Endothelial cell of hepatic sinusoid (primary cell): ENCODE data around the gene SINHCAF.
"Not testable (repeated sequence)": the region's sequence is repeated elsewhere in the genome, so short reads cannot be mapped to it uniquely, and the experiment has no call there.

Experiments
- in situ Hi-C: cut with HindIII; loops from 2 replicates; pipeline ENCODE4 v1.10.0; 2017; ENCODE audit warnings: low sequenced_read_pairs

The SINHCAF gene

DNA sequence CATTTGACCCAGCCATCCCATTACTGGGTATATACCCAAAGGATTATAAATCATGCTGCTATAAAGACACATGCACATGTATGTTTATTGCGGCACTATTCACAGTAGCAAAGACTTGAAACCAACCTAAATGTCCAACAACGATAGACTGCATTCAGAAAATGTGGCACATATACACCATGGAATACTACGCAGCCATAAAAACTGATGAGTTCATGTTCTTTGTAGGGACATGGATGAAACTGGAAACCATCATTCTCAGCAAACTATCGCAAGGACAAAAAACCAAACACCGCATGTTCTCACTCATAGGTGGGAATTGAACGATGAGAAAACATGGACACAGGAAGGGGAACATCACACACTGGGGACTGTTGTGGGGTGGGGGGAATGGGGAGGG is 52.2 kb downstream of the SINHCAF start:
- in situ Hi-C loops: not testable (repeated sequence)

DNA sequence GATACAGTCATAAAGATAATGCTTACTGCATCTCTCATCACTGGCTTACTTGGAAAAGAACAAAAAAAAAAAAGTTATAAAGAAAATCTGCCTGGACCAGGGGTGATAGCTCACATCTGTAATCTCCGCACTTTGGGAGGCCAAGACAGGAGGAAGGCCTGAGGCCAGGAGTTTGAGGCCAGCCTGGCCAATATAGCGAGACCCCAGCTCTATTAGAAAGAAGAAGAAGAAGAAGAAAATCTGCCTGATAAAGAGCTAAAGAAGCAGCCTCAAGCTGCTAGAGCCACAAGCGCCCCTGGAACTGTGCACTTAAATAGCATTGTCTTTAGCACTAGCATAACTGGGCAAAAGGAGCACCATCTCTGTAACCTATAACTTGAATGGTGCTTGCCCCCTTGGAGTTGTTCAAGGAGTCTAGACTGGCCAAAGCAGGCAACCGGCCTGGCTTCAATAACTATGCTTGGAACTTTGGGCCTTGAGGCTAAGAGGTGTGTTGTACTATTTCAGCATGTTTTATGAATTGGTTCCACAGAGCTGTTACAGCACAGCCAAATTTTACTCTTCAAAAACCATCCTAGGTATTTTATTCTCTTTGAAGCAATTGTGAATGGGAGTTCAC is 53.2 kb downstream of the SINHCAF start:
- in situ Hi-C loops: no loop called here

DNA sequence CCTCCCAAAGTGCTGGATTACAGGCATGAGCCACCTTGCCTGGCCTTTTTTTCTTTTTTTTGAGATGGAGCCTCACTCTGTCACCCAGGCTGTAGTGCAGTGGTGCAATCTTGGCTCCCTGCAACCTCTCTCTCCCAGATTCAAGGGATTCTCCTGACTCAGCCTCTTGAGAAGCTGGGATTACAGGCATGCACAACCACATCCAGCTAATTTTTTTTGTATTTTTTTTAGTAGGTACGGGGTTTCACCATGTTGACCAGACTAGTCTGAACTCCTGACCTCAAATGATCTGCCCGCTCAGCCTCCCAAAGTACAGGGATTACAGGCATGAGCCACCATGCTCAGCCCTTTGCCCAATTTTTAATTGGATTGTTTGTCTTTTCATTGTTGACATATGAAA is 58.0 kb downstream of the SINHCAF start:
- in situ Hi-C loops: no loop called here

DNA sequence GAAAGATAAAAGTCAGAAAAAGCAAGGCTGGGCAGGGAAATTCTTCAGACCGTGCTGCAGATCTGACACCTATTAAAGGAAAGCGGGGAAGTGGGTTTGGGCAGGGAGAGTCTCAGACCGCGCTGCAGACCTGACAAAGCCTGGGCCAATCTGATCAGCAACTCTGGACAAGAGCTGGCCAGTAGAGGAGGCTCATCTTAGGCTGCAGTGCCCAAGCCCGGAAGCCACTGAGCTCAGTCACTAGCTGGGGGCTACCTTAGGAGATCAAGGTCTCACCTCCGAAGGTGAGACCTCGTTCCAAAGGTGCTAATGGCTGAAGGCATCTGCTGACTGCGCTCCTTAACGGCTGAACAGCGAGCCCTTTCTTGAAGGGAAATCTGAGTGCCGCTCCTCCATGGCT is 60.2 kb downstream of the SINHCAF start:
- in situ Hi-C loops: no loop called here

DNA sequence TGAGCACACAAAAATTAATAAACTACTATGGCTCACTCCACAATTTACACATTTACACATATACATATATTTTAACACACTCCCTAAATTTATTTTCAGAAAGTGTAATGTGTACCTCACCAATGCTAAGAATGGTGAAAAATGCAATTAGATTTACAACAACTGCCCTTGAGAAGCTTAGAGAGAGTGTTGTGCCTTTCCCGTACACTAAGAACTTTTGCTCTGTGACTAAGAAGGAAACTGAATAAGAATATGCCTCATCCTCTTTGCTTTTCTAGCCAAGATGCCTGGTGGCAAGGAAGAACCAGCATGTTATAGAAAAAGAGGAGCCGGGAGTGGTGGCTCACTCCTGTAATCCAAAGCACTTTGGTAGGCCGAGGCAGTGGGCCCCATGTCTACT is 62.3 kb downstream of the SINHCAF start:
- in situ Hi-C loops: no loop called here

DNA sequence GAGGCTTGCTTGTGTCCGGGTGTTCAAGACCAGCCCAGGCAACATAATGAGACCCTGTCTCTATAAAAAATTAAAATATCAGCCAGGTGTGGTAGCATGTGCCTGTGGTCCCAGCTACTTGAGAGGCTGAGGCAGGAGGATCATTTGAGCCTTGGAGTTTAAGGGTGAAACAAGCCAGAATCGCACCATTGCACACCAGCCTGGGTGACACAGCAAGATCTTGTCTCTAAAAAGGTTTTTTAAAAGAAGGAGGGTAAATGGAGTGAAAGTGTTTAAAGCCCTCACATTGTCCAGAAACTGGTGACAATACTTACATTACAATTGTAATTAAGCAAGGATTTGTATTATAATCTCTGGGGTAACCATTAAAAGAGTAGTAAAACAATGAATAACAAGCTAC is 64.2 kb downstream of the SINHCAF start:
- in situ Hi-C loops: no loop called here

DNA sequence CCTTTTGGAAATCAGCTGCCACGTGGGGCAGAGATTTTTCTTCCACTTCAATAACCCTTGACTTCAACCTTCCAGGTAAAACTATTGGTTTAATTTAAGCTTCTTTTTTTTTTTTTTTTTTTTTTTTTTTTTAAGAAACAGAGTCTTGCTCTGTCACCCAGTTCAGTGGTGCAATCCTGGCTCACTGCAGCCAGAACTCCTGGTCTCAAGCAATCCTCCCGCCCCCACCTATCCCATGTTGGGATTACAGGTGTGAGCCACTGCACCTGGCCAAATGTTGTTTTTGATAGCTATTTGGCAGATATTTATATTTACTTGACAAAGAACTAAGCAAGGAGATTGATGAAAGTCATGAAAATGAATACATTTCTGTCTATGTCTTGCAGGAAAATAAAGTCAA is 65.1 kb downstream of the SINHCAF start:
- in situ Hi-C loops: no loop called here

DNA sequence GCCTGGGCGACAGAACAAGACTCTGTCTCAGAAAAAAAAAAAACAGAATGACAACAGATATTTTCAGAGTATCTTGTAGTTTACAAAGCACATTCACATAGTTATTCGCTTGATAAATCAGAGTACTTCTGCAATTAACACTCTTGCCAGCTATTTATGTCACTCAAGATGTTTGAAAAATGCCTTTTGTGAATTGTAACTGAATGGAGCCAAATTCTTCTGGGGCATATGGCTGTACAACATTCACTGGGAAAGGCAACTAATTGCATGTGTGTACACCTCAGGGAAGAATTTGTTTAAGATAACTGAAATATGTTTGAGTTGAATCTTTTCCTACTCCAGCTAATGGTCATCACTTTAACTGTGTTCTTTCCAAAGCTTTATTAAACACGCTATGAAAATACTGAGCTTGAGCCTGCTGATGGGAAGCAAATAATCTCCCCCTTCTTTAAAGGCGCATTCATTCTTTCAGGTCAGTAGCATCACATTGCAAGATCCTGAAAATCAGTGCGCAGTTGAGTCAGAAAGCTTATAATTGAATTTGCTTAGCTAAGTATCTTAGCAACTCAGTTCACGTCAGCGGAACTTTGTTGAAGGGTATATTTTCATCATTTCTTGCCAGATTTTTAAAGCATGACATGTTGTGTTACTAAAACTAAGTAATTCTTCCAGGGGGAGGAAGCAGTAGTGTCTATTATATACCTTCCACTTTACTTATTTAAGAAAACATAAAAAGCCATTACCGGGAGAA is 66.6 kb downstream of the SINHCAF start:
- in situ Hi-C loops: no loop called here

DNA sequence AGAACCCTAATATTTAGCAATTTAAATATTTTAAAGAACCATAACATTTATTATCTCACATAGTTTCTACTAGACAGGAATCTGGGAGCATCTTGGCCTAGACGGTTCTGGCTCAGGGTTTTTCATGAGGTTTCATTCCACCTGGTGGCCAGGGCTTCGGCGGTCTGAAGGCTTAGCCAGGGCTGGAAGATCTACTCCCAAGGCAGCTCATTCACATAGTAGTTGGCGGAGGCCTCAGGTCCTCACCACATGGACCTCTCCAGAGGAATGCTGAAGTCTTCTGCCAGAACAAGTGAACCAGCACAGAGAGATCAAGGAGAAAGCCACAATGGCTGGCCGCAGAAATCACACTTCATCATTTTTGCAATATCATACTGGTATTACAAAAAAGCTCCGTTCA is 68.2 kb downstream of the SINHCAF start:
- in situ Hi-C loops: no loop called here

DNA sequence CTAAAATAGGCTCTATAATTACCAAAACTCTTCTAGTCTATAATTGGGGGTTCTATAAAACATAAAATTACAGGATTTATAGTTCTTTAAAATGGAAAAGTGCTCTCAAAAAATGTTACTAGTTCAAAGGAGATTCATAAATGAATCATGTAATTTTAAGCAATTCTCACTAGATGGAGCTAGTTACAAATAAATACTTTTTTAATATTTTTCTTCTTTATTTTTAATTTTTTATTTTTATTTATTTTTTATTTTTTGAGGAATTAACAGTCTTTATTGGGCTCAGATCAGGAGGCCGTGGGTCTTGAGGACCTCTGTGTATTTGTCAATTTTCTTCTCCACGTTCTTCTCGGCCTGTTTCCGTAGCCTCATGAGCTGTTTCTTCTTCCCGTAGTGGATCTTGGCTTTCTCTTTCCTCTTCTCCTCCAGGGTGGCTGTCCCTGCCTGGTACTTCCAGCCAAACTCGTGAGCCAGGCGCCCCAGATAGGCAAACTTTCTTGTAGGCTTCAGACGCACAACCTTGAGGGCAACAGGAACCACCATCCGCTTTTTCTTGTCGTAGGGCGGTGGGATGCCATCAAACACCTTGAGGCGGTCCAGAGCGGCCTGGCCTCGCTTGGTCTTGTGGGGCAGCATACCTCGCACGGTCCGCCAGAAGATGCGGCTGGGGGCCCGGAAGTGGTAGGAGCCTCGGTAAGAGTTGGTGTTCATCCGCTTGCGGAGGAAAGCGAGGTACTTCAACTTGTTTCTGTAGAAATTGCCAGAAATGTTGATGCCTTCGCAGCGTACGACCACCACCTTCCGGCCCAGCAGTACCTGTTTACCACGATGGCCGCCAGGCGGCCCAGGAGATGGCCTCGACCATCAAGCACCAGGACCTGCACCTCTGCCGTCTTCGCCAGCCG is 74.0 kb downstream of the SINHCAF start:
- in situ Hi-C loops: not testable (repeated sequence)

DNA sequence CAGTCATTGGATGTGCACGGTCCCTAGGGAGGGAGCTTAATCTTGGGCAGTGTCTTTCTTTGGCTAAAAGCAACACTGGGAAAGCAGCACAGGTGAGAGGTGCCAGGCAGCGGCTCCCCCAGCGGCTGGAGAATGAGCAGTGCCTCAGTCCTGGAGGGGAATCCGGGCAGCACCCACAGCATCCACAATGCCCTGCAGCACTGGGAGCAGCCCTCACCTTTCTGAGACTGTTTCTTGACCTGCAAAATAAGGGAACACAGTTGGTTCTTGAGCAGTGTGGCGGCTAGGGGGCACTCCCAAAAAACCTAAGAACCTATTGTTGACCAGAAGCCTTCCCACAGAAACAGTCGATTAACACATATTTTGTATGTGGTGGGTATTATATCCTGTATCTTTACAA is 75.8 kb downstream of the SINHCAF start:
- in situ Hi-C loops: no loop called here

DNA sequence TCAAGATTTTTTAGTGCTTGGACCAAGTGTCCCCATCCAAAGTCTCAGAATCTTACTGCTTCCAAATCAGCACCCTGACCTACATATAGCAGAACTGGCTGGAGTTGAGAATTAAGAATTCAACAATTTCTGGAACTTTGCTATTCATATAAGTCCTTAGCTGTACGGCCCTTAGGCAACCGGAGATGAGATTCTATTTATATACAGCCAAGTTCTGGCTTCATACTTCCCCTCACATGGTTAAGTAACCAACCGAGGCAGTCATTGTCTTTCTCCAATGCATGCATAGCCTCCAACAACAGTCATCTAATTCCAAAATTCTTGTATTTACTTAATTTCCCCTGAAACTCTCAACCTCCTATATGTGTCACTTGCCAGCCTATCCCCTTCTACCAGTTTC is 76.6 kb downstream of the SINHCAF start:
- in situ Hi-C loops: no loop called here

DNA sequence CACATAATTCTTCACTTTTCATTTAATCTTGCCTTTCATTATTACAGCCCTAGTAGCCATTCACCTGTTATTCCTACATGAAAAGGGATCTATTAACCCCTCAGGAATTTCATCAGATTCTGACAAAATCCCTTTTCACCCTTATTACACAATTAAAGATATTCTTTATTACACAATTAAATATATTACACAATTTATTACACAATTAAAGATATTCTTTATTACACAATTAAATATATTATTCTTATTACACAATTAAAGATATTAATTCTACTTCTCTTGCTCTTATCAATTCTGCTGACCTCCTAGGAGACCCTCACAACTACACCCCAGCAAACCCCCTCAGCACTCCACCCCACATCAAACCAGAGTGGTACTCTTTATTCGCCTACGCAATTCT is 77.1 kb downstream of the SINHCAF start:
- in situ Hi-C loops: no loop called here

DNA sequence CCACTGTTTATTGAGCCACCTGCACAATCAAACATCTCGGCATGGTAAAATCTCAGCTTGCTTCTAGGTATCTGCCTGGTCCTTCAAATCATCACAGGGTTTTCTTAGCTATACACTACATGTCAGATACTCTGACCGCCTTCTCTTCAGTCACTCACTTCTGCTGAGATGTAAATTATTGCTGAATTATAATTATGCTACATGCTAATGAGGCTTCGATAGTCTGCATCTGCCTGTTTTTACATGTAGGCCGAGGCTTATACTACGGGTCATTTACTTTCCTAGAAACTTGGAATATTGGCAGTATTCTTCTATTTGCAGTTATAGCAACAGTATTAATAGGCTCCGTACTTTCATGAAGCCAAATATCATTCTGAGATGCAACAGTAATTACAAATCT is 77.6 kb downstream of the SINHCAF start:
- in situ Hi-C loops: no loop called here

DNA sequence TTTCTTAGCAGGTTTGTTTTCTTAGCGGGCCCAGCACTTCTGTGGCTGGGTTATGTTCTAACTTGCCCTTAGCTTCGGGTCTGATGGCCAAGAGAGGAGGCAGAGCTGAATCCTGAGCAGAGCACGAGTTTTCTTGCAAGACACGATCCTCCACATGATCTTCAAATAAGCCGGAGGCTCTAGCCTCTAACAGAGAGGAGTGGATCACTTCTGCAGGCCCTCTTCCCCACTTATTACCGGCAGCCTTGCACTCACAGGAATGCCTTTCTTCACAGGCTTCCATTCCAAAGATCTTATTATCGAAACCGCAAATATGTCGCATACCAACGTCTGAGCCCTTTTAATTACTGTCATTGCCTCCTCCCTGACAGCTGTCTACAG is 79.5 kb downstream of the SINHCAF start:
- in situ Hi-C loops: no loop called here

DNA sequence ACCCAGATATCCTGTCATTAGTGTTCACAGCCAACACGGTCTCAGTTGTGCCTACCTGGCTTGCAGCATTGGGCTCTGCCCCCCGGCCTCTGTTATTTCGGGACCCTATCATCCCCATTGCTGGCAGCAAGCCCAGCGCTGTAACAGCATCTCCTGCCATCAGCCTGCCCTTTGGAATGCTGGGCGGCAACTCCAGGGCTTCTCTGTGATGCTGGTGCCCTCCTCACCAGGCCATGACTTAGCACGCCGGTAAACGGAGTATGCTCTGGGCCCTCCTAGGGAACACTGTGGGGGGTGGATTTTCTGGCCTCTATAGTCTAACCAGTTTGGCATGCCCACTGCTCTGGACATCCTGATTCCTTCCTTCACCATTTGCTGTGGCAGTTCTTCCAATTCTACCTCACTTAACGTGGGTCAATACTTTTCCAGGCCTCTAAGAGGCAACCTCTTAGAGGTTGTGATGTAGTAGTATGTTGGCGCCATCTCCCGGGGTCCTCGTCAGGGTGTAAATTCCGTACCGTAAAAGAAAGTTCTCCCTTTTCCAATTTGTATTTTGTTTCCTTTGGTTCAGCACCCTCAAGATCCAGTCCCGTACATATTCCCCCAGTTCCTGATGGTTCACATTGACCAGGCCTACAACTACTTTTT is 80.0 kb downstream of the SINHCAF start:
- in situ Hi-C loops: no loop called here

DNA sequence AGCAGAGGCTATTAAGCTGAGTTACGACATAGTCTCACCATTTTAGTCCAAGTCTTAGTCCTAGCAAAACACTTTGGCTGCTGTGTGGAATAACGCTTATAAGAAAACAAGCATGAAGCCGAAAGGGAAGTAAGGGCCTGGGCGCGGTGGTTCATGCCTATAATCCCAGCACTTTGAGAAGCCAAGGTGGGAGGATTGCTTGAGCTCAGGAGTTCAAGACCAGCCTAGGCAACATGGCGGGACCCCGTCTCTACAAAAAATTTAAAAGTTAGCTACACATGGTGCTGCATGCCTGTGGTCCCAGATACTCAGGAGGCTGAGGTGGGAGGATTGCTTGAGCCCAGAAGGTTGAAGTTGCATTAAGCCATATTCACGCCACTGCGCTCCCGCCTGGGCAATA is 83.5 kb downstream of the SINHCAF start:
- in situ Hi-C loops: not testable (repeated sequence)

DNA sequence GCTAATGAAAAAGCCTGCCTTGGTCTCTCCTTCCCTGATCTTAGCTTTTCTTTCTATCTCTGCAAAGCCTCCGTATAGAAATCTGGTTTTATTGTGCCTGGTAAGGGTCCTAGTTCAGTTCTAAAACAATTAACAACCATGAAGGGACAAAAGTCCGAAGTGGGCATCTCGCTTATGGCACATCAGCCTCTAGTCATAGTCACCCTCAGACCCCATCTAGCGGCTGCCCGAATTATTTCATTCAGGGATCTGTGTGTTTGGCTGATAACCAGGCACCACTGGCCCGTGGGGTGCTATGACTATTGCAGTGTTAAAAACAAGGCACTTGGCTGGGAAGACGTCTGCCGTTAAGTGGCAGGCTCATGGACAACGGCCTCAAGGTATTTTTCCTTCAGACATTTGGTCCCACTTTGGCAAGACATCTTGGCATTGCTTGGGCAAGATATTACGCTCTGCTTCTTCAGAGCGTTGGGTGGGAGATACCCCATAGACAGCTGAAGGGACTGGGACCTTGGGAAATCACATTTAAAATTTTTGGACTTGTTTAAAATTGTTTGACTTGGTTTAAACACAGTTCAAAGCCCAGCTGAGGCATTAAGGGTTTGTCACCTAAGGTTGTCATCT is 87.1 kb downstream of the SINHCAF start:
- in situ Hi-C loops: no loop called here

DNA sequence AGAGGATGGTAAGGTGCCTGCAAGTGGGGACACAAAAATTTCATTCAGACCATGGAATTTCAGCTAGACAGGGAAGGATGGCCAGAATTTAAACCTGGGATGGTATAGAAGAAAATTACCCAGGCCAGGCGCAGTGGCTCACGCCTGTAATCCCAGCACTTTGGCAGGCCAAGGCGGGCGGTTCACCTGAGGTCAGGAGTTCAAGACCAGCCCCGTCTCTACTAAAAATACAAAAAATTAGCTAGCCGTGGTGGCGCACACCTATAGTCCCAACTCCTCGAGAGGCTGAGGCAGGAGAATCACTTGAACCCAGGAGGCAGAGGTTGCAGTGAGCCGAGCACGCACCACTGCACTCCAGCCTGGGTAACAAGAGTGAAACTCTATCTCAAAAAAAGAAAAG is 87.6 kb downstream of the SINHCAF start:
- in situ Hi-C loops: not testable (repeated sequence)

DNA sequence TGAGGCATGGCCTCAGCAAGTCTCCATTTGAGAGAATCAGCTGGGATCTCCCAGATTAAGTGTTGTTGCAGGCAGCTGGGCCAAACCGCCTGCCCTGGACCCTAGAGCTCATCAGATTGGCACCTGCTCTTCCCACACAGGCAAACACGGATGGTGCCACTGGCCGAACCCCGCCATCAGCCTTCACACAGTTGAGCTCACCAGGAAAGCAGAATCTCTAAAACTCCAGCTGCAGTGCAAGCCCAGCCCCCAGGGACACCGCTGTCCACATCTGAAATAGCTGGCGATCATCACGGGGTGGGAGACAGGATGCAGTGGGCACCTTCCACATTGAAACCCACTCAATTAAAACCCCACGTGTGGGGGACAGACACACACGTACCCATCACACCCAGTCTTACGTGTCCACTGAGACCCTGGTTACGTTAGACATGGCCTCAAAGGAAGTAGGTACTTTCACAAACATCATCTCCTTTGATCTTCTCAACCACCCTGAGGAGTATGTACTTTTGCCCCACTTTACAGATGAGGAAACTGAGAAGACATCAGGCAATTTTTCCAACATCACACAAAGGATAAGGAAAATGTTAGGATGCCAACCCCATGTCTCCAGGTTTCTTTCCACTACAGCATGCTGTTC is 88.8 kb downstream of the SINHCAF start:
- in situ Hi-C loops: no loop called here
